Measurements from ENCODE around the gene PMM2.
"Not testable (repeated sequence)": the region's sequence is repeated elsewhere in the genome, so short reads cannot be mapped to it uniquely, and the experiment has no call there.

PMM2 gene

DNA sequence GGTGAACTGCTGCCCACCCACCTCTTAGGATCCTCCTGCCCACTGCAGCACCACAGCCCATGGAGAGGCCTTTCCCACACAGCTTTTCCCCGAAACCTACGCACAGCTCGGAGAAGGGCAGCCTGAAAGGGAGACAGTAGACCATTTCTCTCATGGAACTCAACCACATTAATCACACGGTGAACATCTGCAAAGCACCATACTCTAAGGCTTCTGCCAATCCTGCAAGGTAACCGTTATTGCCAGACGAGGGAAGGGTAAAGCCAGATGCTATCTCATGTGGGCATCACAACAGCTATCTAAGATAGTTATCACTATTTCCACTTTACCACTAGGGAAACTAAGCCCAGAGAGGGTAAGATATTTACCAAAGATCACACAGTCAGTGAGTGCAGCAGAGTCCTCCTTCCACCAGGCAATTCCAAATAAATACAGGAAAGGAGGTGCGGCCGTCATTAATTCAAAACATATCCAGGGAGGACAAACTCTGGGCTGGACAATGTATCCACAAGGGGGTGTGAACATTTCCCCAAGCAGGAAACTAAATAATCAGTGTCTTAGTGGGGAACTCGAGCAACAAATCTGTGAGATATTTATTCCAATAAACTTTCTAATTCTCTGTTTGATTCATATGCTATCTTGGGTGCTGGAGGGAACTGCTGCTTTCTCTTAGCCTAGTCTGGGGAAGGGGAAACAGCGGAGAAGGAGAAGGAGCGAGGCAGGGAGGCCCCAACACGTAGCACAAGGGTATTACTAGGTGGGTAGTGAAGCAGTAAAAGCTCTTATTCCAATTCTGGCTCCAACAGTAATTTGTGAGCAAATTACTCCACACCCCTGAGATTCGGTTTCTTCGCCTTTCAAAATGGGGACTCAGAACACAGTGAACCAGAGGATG, 923 bp upstream of the PMM2 start:
- Histone ChIP-seq H3K9me3 (no peaks in the 10 kb centered on the region), H3K4me1 (no peaks in the 10 kb centered on the region), H3K36me3 (peaks cover 12% of the 10 kb centered on the region), H3K27me3 (no peaks in the 10 kb centered on the region), H3K4me3 (ENCODE audit: low read depth, low read length) (peak overlapping the region; percentile 99)
- no peak for DNase-seq
- TF ChIP-seq, protein P1, sequence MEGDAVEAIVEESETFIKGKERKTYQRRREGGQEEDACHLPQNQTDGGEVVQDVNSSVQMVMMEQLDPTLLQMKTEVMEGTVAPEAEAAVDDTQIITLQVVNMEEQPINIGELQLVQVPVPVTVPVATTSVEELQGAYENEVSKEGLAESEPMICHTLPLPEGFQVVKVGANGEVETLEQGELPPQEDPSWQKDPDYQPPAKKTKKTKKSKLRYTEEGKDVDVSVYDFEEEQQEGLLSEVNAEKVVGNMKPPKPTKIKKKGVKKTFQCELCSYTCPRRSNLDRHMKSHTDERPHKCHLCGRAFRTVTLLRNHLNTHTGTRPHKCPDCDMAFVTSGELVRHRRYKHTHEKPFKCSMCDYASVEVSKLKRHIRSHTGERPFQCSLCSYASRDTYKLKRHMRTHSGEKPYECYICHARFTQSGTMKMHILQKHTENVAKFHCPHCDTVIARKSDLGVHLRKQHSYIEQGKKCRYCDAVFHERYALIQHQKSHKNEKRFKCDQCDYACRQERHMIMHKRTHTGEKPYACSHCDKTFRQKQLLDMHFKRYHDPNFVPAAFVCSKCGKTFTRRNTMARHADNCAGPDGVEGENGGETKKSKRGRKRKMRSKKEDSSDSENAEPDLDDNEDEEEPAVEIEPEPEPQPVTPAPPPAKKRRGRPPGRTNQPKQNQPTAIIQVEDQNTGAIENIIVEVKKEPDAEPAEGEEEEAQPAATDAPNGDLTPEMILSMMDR (IDR thresholded peaks at IDR 0.05; ENCODE audit: low read depth, low read length) = no peak

DNA sequence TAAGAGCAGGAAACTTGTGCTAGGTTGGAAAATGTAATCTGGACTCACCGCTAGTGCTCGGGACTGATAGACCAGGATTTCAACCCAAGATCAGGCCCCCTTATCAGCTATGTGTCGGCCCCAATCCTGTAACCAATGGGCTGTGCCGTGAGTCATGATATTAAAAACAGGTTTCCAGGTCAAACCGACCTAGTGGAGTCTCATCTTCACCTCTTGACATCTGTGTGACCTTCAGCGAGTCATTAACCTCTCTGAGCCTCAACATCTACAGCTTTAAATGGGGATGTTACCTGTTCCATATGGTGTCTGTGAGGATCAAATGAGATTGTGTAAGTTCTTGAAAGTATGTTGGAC, 512 bp downstream of the PMM2 start:
- no peaks in the 10 kb centered on the region for H3K27me3 ChIP-seq
- peak overlapping the region; percentile 99 for H3K4me3 ChIP-seq (ENCODE audit: low read depth, low read length)
- no peaks in the 10 kb centered on the region for H3K9me3 ChIP-seq
- TF ChIP-seq, protein P1 (IDR thresholded peaks at IDR 0.05; ENCODE audit: low read depth, low read length) = no peak
- no peak for DNase-seq
- no peaks in the 10 kb centered on the region for H3K4me1 ChIP-seq
- peaks cover 26% of the 10 kb centered on the region for H3K36me3 ChIP-seq

DNA sequence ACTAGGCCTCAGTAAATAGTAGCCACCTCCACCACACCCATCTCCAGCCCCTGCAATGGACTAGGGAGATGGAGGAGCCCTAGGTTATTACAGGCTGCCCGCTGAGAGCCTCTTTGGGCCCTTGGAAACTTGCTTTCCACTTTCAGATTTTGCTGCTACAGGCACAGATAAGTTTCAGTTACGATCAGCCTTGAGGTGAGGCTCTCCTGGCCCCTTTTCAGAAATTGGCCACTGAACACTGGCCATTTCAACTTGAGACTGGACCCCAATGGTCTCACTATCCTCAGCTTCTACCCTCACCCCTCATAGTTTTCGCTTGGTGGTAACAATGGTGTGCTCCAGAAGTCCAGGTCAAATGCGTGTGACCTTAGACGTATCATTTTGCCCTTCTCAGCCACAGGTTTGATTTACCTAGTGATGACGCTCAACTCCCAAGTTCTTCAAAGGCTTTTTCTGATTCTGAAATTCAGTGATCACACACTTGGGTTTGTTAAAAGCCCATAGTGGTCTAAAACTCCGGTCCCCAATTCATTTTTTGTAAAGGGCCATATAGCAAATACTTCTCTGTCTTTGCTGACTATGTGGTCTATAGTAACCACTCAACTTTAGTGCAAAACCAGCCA, 1.0 kb downstream of the PMM2 start:
- TF ChIP-seq, protein P1 (IDR thresholded peaks at IDR 0.05; ENCODE audit: low read depth, low read length) = no peak

DNA sequence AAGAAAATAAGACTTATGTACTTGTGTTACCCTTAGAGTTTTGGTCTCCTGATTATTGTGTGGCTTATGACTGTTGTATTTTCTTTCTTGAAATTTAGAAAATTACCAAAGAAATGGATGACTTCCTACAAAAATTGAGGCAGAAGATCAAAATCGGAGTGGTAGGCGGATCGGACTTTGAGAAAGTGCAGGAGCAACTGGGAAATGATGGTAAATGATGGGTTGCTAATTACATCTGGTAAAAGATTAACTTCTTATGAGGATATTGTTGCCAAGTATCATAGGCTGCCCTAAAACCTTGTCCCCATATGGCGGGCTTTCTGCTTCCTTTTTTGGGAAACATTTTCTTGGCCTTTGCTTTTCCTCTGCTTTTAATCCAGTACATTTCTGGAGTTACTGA, 4.1 kb downstream of the PMM2 start:
- no peaks in the 10 kb centered on the region for H3K27me3 ChIP-seq
- TF ChIP-seq, protein P1 (IDR thresholded peaks at IDR 0.05; ENCODE audit: low read depth, low read length) = no peak
- H3K9me3 ChIP-seq = no peaks in the 10 kb centered on the region
- peaks cover 52% of the 10 kb centered on the region for H3K36me3 ChIP-seq
- no peaks in the 10 kb centered on the region for H3K4me1 ChIP-seq
- no peak overlapping the region for H3K4me3 ChIP-seq (ENCODE audit: low read depth, low read length)
- DNase-seq = no peak

More for the DNA sequence above, 1.0 kb downstream of the PMM2 start:
- Histone ChIP-seq H3K4me1 (no peaks in the 10 kb centered on the region), H3K4me3 (ENCODE audit: low read depth, low read length) (peak overlapping the region; percentile 99), H3K36me3 (peaks cover 31% of the 10 kb centered on the region), H3K9me3 (no peaks in the 10 kb centered on the region), H3K27me3 (no peaks in the 10 kb centered on the region)
- no peak for DNase-seq

DNA sequence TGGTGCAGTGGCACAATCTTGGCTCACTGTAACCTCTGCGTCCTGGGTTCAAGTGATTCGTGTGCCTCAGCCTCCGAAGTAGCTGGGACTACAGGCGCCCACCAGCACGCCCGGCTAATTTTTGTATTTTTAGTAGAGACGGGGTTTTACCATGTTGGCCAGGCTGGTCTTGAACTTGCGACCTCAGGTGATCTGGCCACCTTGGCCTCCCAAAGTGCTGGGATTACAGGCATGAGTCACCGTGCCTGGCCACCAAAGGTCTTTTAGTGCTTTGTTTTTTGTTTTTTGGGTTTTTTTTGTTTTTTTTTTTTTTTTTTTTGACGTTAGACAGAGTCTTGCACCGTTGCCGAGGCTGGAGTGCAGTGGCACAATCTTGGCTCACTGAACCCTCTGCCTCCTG, 6.1 kb downstream of the PMM2 start:
- not testable (repeated sequence) for H3K27me3 ChIP-seq; H3K4me1 ChIP-seq; H3K9me3 ChIP-seq; DNase-seq; H3K4me3 ChIP-seq (ENCODE audit: low read depth, low read length)
- peaks cover 73% of the 10 kb centered on the region for H3K36me3 ChIP-seq

DNA sequence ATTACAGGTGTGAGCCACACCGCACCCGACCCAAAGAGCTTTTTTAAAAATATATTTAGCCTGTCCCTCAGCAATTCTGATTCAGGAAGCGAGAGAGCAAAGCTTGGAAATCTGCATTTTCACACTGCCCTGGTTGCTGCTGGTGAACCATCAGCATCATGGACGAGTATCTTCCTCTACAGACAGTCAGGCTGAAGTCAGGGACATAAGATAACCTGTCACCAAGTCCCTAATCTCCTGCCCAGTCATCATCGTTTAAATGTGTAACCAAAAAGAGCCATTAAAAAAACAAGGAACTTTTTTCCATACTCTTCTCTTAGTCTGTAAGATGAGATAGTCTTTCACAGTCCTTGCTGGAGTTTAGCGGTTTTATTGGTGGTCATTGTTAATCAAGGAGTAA, 6.7 kb downstream of the PMM2 start:
- Histone ChIP-seq H3K4me1 (no peaks in the 10 kb centered on the region), H3K4me3 (ENCODE audit: low read depth, low read length) (no peak overlapping the region), H3K27me3 (no peaks in the 10 kb centered on the region), H3K9me3 (no peaks in the 10 kb centered on the region), H3K36me3 (peaks cover 77% of the 10 kb centered on the region)
- TF ChIP-seq, protein P1 (IDR thresholded peaks at IDR 0.05; ENCODE audit: low read depth, low read length) = no peak
- DNase-seq = no peak

Measured in BE2C (cell line).